ENCODE data around the gene NHLRC4. TPM values are rescaled to one million over a fixed set of nuclear protein-coding genes. Genes with fewer than 3 reads are reported as not detected.

Gene NHLRC4
- polyA plus RNA-seq, 1 of the 3 experiments (the other 2 are of a cell fraction), result 0.69 TPM

DNA sequence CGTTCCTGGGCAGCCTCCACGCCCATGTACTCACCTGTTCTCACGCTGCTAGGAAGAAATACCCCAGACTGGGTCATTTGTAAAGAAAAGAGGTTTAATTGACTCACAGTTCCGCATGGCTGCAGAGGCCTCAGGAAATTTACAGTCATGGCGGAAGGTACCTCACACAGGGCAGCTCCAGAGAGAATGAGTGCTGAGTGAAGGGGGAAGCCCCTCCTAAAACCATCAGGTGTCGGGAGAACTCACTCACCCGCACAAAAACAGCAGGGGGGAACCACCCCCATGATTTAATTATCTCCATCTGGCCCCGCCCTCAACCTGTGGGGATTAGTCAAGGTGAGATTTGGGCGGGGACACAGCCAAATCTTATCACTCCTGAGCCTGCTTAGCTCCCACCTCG lies 41.2 kb downstream of the NHLRC4 start:
- H3K27me3 ChIP-seq (ENCODE audit: insufficient read depth), result no peaks in the 10 kb centered on the region
- ChIA-PET CTCF (no interaction called here), POLR2A (no interaction called here)
- H3K27ac ChIP-seq (ENCODE audit: low read depth in 2 of 2, low read length in 1 of 2), result no peak overlapping the region
- no peak overlapping the region for H3K4me3 ChIP-seq (ENCODE audit: low read depth in 2 of 2, low read length in 1 of 2)
- H3K36me3 ChIP-seq (replicated peaks in 1 of 2; ENCODE audit: control insufficient read depth in 1 of 2, insufficient read depth in 2 of 2, low read length in 1 of 2), result peaks cover 0 to 9% of the 10 kb centered on the region in 2 experiments
- WGBS (ENCODE audit: low lambda C conversion rate), result 94% methylated on average over 8 of the region's 10 CpGs
- H3K79me2 ChIP-seq (ENCODE audit: insufficient read depth), result peaks cover 30% of the 10 kb centered on the region
- DNase-seq, result no peak
- H3K9me2 ChIP-seq, result no peaks in the 10 kb centered on the region
- no peaks in the 10 kb centered on the region; a peak in 1 of 4 replicates for H3K4me1 ChIP-seq (ENCODE audit: control insufficient read depth in 1 of 2, insufficient read depth in 2 of 2, low read depth in 1 of 2, low read length in 1 of 2)
- no peak overlapping the region for H3K4me2 ChIP-seq
- no peak overlapping the region for H3K9ac ChIP-seq
- peaks cover 6% of the 10 kb centered on the region; the same call in 1 of the 2 replicates for H4K20me1 ChIP-seq (ENCODE audit: insufficient read depth)
- no peaks in the 10 kb centered on the region for H3F3A ChIP-seq (replicated peaks; ENCODE audit: insufficient read depth)
- no peak overlapping the region for H2AFZ ChIP-seq (ENCODE audit: low read depth)
- no peaks in the 10 kb centered on the region for H3K9me3 ChIP-seq
- no peak for TF ChIP-seq NRF1 (IDR thresholded peaks at IDR 0.05; ENCODE audit: low read depth, low read length)
- TF ChIP-seq EP300 (IDR thresholded peaks at IDR 0.05; ENCODE audit: borderline replicate concordance in 1 of 2, low read depth in 1 of 2, low read length in 1 of 2), result no peak
- no peak for TF ChIP-seq SMC3 (IDR thresholded peaks at IDR 0.05; ENCODE audit: low read depth, low read length)
- TF ChIP-seq FOXM1 (IDR thresholded peaks at IDR 0.05; ENCODE audit: low read depth), result no peak
- TF ChIP-seq TAF1 (IDR thresholded peaks at IDR 0.05; ENCODE audit: borderline replicate concordance, low read depth, low read length), result no peak
- no peak for TF ChIP-seq CHD2 (IDR thresholded peaks at IDR 0.05; ENCODE audit: low read length, partially characterized antibody)
- no peak for TF ChIP-seq POLR2AphosphoS5 (IDR thresholded peaks at IDR 0.05; ENCODE audit: low read depth, low read length)
- TF ChIP-seq GATA2 (CRISPR knock-in tag; IDR thresholded peaks at IDR 0.05), result no peak
- TF ChIP-seq, protein P1, sequence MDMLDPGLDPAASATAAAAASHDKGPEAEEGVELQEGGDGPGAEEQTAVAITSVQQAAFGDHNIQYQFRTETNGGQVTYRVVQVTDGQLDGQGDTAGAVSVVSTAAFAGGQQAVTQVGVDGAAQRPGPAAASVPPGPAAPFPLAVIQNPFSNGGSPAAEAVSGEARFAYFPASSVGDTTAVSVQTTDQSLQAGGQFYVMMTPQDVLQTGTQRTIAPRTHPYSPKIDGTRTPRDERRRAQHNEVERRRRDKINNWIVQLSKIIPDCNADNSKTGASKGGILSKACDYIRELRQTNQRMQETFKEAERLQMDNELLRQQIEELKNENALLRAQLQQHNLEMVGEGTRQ (IDR thresholded peaks at IDR 0.05; ENCODE audit: borderline replicate concordance, low read depth, low read length), result no peak
- TF ChIP-seq, protein P2, sequence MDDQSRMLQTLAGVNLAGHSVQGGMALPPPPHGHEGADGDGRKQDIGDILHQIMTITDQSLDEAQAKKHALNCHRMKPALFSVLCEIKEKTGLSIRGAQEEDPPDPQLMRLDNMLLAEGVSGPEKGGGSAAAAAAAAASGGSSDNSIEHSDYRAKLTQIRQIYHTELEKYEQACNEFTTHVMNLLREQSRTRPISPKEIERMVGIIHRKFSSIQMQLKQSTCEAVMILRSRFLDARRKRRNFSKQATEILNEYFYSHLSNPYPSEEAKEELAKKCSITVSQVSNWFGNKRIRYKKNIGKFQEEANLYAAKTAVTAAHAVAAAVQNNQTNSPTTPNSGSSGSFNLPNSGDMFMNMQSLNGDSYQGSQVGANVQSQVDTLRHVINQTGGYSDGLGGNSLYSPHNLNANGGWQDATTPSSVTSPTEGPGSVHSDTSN (IDR thresholded peaks at IDR 0.05), result no peak
- TF ChIP-seq RFX5 (IDR thresholded peaks at IDR 0.05; ENCODE audit: low read length), result no peak
- TF ChIP-seq TEAD4 (IDR thresholded peaks at IDR 0.05; ENCODE audit: borderline replicate concordance, insufficient read depth), result no peak

DNA sequence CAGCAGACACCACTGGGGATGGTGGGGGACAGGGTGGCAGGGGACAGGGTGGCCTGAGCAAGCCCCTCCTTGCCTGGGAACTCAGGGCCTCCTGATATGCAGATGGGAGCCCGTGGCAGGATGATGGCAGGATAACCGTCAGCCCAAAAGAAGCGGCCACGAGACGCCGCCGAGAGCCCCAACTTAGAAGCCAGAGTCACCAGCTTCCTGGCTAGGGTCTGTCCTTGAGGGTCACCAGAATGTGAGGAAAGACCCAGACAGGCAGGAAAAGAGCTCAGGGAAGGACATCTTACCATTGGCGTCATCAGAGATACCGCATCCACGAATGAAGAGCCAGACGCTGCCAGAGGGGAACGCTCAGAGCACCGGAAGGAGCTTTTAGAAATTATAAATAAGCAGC lies 42.5 kb downstream of the NHLRC4 start:
- peaks cover 0 to 7% of the 10 kb centered on the region in 2 experiments for H3K36me3 ChIP-seq (replicated peaks in 1 of 2; ENCODE audit: control insufficient read depth in 1 of 2, insufficient read depth in 2 of 2, low read length in 1 of 2)
- no peak overlapping the region for H2AFZ ChIP-seq (ENCODE audit: low read depth)
- H3K4me2 ChIP-seq, result no peak overlapping the region
- no peak for TF ChIP-seq RAD21 (IDR thresholded peaks at IDR 0.05; ENCODE audit: low read length)
- no peak for TF ChIP-seq TEAD4 (IDR thresholded peaks at IDR 0.05; ENCODE audit: borderline replicate concordance, insufficient read depth)
- TF ChIP-seq RCOR1 (IDR thresholded peaks at IDR 0.05; ENCODE audit: low read length), result no peak
- WGBS (ENCODE audit: low lambda C conversion rate), result 94% methylated on average over 13 of the region's 13 CpGs
- ChIA-PET POLR2A (no interaction called here), CTCF (interaction anchor here (0.8 to 2.7 kb wide), 4 partner anchors 8 to 50 kb away, joined by 3 to 11 read pairs (median 3); no protein-coding TSS in a partner anchor)
- H3K4me1 ChIP-seq (ENCODE audit: control insufficient read depth in 1 of 2, insufficient read depth in 2 of 2, low read depth in 1 of 2, low read length in 1 of 2), result no peaks in the 10 kb centered on the region; a peak in 1 of 4 replicates
- no peaks in the 10 kb centered on the region for H3K27me3 ChIP-seq (ENCODE audit: insufficient read depth)
- no peak overlapping the region for H3K27ac ChIP-seq (ENCODE audit: low read depth in 2 of 2, low read length in 1 of 2)
- no peak for DNase-seq
- H3K9me2 ChIP-seq, result no peaks in the 10 kb centered on the region
- H3K9ac ChIP-seq, result no peak overlapping the region
- H3K9me3 ChIP-seq, result no peaks in the 10 kb centered on the region
- no peaks in the 10 kb centered on the region for H3F3A ChIP-seq (replicated peaks; ENCODE audit: insufficient read depth)
- H3K79me2 ChIP-seq (ENCODE audit: insufficient read depth), result peaks cover 18% of the 10 kb centered on the region
- H3K4me3 ChIP-seq (ENCODE audit: low read depth in 2 of 2, low read length in 1 of 2), result no peak overlapping the region
- H4K20me1 ChIP-seq (ENCODE audit: insufficient read depth), result peaks cover 6% of the 10 kb centered on the region; the same call in 1 of the 2 replicates
